OCI-LY1 (cell line): ENCODE results near the gene TMEM151A.

ENCODE experiments used
- CTCF ChIP-seq: fragments of 200-600 bp; sonication (generic), shearing (Covaris generic); IDR thresholded peaks from 2 replicates; pipeline ENCODE4 v1.5.1; 2017; ENCODE audit warnings: mild to moderate bottlenecking, antibody characterized with exemption, low read length, moderate library complexity, mixed read lengths
- EZH2 ChIP-seq: fragments of 200-600 bp; sonication (generic), shearing (Covaris generic); IDR thresholded peaks from 2 replicates; pipeline ENCODE4 v1.8.0; 2017; ENCODE audit warnings: borderline replicate concordance, mixed run types, mild to moderate bottlenecking, antibody characterized with exemption, low read length, moderate library complexity, mixed read lengths

DNA sequence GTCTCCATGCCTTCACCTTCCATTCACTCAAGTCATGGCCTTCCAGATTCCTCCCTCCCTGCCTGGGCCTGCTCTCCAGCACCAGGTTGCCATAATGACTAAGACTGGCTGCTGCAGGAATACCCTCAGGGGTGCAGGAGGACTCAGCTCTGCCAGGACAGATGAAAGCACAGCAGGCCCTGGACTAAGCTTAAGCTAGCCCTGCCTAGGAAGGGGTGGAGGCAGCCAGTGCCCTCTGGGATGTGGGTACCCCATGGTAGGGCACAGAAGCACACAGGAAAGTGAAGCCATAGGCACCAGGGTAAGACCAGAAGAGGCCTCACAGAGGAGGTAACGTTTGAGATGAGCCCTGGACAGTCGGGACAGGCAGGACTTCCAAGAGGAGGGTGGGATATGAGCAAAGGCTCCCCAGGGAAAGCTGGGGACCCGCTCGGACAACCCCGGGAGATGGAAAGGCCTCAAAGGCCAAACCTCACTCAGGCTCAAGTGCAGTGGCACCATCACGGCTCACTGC is 47.5 kb downstream of the TMEM151A start:
- no peak for TF ChIP-seq CTCF
- no peak for TF ChIP-seq EZH2
